ENCODE measurements around the gene SLC4A5.
A peak's percentile ranks its signal among the peaks of the same experiment; 100 is the strongest.
"Not testable (repeated sequence)": the region's sequence is repeated elsewhere in the genome, so short reads cannot be mapped to it uniquely, and the experiment has no call there.

The SLC4A5 gene

GRCh38 chr2:74197049-74197448 lies 146.2 kb downstream of the SLC4A5 start:
- DNase-seq: no peak

- no peak for DNase-seq
Measured at GRCh38 chr2:74194799-74195198, 148.4 kb downstream of the SLC4A5 start.

- no peak for DNase-seq
Measured at GRCh38 chr2:74191596-74192380, 151.4 kb downstream of the SLC4A5 start.

GRCh38 chr2:74188696-74189095 lies 154.5 kb downstream of the SLC4A5 start:
- DNase-seq: no peak

GRCh38 chr2:74188018-74188601 lies 155.1 kb downstream of the SLC4A5 start:
- DNase-seq: no peak

- not testable (repeated sequence) for DNase-seq
Measured at GRCh38 chr2:74186706-74187105, 156.5 kb downstream of the SLC4A5 start.

GRCh38 chr2:74186038-74186437 lies 157.2 kb downstream of the SLC4A5 start:
- DNase-seq: no peak

- no peak for DNase-seq
Measured at GRCh38 chr2:74183878-74184277, 159.3 kb downstream of the SLC4A5 start.

GRCh38 chr2:74181739-74182138 lies 161.5 kb downstream of the SLC4A5 start:
- no peak for DNase-seq

- DNase-seq: peak; percentile 64
Measured at GRCh38 chr2:74179063-74179865, 164.0 kb downstream of the SLC4A5 start.

- DNase-seq: peak; percentile 99
Measured at GRCh38 chr2:74178211-74179062, 164.8 kb downstream of the SLC4A5 start, which contains the start of gene MOB1A. Gene MOB1A, minus strand, starts transcription at chr2:74178879. Its CDS starts 205 bp downstream, at chr2:74178674.

GRCh38 chr2:74177696-74178095 lies 165.5 kb downstream of the SLC4A5 start:
- no peak for DNase-seq

GRCh38 chr2:74174909-74175308 lies 168.3 kb downstream of the SLC4A5 start:
- no peak for DNase-seq

- no peak for DNase-seq
Measured at GRCh38 chr2:74168739-74169138, 174.5 kb downstream of the SLC4A5 start.
